GM18507 (cell line): ENCODE results near the gene ASXL1.
"Not testable (repeated sequence)": the region's sequence is repeated elsewhere in the genome, so short reads cannot be mapped to it uniquely, and the experiment has no call there.

Experiments used
- DNase-seq: peaks from one replicate; pipeline ENCODE4 v3.0.0; 2011; ENCODE audit warnings: low read depth; ENCODE audit not compliant: insufficient read length; ENCODE audit errors: extremely low spot score
- FAIRE-seq: peaks from 2 replicates; lab custom pipeline; 2011; peaks lifted over from hg19 to GRCh38; lab: Jason Lieb, UNC

ASXL1 gene

DNA sequence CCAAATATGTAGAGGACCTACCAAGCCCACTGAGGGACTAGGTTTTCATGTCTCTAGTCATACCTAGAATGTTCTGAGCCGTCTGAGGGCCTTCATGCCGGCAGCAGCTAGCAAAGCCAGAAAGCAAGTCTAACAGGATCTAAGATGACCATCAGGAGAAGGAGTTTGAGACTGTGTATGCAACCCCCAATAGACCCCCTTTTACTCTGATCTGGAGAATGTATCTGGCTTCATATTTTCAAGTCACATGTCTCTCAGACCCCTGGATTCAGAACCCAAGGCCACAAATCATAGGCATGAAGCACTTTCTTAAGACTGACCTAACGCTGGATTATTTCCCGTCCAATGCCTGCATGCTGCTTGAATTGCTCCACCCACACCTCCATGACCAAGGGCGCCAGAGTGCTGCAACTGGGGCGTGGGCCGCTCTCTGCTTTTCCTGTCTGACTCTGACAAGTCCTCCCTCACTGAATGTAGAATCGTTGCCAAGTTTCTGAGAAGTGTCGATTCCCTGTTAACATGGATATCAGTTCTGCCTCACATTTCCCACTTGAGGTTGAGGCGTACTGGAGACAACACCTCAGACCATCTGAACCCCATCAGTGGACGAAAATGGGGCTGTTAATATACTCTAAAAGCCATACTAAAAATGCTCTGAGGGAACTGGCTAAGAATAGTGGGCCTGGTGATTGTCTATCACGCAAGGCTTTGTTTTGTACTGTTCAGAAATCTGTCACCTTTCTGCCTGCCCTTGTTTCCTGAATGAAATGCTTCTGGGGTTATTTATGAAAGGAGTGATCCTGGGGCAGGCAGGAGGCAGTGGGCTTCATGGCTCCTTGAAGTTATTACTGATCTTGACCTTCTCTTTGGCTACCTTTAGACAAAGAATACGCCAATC, 23.9 kb upstream of the ASXL1 start:
- peak; percentile 80 for FAIRE-seq

DNA sequence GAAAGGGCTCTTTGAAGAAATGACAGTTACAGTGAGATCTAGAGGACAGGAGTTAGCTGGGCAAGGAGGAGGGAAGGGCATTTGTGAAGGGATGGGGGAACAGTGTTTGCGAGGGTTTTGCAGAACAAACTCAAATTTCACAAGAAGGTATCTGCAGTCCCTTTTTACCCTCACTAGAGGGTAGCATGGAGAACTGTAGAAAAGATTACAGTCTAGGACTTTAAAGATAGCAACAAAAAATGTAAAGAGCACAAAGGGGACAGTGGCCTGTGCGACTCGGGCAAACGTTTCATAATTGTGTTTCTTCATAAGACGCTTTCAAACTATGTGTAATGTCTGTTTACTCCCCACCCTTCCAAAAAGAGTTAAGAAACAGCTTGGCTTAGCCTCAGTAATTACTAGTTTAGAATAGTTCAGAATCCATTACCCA, 21.2 kb upstream of the ASXL1 start:
- FAIRE-seq: no peak

More for the DNA sequence above, 23.9 kb upstream of the ASXL1 start:
- no peak for DNase-seq

DNA sequence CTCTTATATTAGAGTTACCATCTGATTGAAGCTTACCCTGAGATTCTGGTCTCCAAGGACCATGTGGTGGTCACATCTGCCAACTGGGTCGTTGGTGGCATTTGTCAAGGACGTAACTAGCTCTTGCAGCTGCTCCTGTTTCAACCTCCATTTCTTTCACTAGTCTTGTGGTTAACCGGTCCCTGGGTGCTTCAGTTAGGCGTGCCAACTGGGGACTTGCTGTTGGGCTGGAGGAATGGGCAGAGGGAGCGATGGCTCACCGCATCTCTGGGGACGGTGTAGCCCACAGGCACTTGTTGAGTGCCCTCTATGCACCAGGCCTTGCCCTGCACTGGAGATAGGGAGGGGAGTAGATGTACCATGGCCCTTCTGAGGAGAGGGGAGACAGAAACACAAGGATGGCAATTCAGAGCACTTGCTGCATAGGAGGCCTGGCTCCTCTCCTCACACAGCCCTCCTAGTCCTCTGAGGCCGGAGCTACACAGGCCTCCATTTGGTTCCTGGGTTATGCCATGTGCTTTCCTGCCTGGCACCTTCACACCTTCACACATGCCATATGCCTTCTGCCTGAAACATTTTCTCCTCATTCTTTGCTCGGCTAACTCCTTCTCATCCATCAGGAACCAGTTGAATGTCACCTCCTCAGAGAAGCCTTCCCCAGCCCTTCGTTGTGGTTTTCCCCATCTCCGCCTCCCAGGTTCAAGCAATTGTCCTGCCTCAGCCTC, 20.0 kb upstream of the ASXL1 start:
- FAIRE-seq (no peak), DNase-seq (no peak)

More for the DNA sequence above, 21.2 kb upstream of the ASXL1 start:
- no peak for DNase-seq

- DNase-seq: no peak
- no peak for FAIRE-seq
Observed at GRCh38 chr20:32338665-32339064, 19.5 kb upstream of the ASXL1 start.

- no peak for DNase-seq
- no peak for FAIRE-seq
Observed at GRCh38 chr20:32339116-32339515, 19.0 kb upstream of the ASXL1 start.

DNA sequence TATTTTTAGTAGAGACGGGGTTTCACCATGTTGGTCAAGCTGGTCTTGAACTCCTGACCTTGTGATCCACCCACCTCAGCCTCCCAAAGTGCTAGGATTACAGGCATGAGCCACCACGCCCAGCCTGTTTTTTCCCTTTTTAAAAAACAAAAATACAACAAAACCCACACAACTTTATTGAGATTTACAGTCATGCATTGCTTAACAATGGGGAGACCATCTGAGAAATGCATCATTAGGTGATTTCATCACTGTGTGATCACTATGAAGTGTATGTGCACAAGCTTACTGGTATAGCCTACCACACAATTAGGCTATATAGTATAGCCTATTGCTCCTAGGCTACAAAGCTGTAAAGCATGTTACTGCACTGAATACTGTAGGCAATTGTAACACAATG, 17.1 kb upstream of the ASXL1 start:
- not testable (repeated sequence) for FAIRE-seq, DNase-seq

GRCh38 chr20:32343439-32343838, 14.7 kb upstream of the ASXL1 start:
- FAIRE-seq: no peak
- no peak for DNase-seq

DNA sequence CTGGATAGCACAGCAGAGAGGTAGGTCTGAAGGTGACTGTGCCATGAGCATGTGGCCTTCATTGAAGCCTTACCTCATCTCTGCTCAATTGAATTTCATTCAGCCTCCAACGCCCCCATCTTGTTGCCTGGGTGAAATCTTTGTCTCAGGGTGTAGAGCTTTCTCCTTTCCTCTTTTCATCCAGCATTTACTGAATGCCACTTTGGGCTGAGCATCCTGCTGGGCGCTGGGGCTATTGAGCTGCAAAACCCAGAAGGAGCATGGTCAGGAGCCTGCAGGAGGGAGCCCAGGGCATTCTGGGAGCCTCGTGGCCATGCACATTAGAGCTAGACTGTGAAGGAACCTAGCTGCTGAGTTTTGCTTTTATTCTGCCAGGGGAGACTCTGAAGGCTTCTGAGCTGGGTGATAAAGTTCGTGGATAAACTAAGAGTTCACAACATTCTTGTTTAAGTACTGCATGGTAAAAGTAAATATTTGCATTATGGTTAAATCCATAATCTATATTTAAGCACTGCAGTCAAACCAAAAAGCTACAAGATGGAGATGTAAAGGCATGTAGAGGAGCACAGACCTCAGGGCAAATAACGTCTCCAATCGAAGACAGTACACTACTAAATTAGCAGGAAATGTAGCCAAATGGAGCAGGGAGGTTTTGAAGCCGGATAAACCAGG, 13.2 kb upstream of the ASXL1 start:
- FAIRE-seq (no peak), DNase-seq (no peak)

DNA sequence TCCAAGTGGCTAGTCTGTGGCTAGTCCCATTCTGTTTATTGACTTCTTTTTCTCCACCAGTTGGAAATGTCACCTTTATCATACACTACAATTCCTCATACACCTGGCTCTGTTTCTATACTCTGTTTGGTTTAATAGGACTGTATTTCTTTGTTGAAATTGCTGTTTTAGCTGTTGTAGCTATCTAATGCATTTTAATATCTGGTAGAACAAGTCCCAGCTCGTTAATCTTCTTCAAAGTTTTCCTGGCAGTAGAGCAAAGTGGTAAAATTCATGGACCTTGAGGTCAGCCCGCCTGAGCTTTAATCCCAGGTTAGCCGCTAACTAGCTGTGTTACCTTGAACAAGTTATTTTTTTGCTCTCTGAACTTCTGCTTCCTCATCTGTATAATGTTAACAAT, 9.9 kb upstream of the ASXL1 start:
- DNase-seq (no peak), FAIRE-seq (no peak)

- DNase-seq: no peak
- no peak for FAIRE-seq
Observed at GRCh38 chr20:32350421-32350820, 7.7 kb upstream of the ASXL1 start.

DNA sequence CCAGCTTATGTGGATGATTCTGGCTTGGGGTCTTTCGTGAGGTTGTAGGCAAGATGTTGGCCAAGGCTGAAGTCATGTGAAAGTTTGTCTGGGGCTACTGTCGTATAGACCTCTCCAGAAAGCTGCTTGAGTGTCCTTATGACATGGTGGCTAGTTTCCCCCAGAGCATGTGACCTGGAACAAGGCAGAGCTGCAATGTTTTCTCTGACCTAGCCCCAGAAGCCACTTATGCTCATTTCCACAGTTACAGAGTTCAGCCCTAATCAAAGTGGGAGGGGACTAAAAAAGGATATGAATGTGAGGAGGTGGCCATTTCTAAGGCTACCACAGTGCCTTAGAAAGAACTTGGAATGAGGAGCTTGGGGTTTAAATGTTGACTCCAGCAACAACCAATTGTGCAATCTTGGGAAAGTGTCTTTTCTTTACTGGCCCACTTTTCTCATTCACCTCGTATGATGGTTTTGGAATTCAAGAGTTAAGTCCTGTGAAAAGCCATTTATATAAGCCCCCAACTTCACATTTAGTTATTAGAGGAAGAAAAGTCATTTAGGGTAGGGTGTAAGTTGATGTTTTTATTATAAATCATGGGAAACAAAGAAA, 5.9 kb upstream of the ASXL1 start:
- DNase-seq (no peak), FAIRE-seq (no peak)

- FAIRE-seq: no peak
- DNase-seq: no peak
Observed at GRCh38 chr20:32353848-32354496, 4.2 kb upstream of the ASXL1 start.

GRCh38 chr20:32354592-32355416, 3.3 kb upstream of the ASXL1 start:
- DNase-seq (no peak), FAIRE-seq (no peak)

GRCh38 chr20:32355417-32355841, 2.7 kb upstream of the ASXL1 start:
- peak; percentile 42 for FAIRE-seq

GRCh38 chr20:32355907-32356621, 2.1 kb upstream of the ASXL1 start:
- not testable (repeated sequence) for DNase-seq, FAIRE-seq

More at GRCh38 chr20:32355417-32355841, 2.7 kb upstream of the ASXL1 start:
- DNase-seq: no peak

DNA sequence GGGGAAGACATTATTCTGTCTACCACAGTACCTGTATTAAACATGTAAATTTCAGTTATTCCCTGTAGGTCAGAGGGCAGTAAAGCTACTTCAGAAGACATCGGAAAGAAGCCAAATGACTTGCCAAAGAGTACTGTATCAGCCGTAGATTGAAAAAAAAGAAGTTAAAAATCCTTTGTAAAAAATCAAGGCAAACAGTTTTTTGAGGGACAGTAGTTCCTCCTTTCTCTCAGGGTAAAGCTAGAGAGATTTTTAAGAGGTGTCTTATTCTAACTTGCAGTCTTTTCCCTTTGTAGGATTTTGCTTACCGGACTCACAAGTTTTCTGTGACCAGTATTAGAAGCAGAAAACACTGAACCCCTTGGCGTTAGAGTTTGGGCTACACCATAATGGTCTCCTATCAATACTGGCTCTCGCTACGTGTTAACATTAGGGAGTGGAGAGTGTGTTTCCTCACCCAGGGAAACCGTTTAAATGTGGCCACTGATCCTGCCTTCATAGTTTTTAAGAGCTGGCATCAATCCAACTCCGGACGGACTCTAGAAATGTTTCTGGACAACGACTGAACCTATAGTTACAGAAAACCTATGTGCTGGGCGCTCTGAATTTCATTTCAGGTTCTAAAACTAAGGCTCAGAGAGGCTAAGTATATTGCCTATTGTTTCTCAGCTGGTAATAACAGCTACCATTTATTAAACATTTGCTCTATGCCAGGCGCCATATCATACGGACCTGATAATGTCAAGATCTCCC, 1.3 kb upstream of the ASXL1 start:
- DNase-seq (no peak), FAIRE-seq (no peak)

GRCh38 chr20:32357375-32357868, 709 bp upstream of the ASXL1 start:
- no peak for DNase-seq
- FAIRE-seq: no peak
